Heart left ventricle (tissue), 13 donors: ENCODE results near the gene SERINC3.

ENCODE experiments used
- CTCF ChIP-seq, 12 donors: fragments of 200-600 bp; sonication (generic) in 4 of 12; IDR thresholded peaks; one replicate each; pipeline versions ENCODE4 v1.5.0 to v1.8.0; 2018 to 2022; ENCODE audit warnings: antibody characterized with exemption in 12 of 12, mild to moderate bottlenecking in 5 of 12
- POLR2A ChIP-seq, 2 donors: fragments of 450-650 bp; IDR thresholded peaks; one replicate each; pipeline ENCODE4 v1.6.1; 2017; ENCODE audit warnings: antibody characterized with exemption in 2 of 2, mild to moderate bottlenecking in 2 of 2, moderate library complexity in 2 of 2
- donor health status: ischemic (EF 13 %, LVEDD 7.1; RV severe dilation, severe dysfunction).
- donor health status: DM: no; HTN: yes; CAD: no.
- donor health status: DM: no; HTN: no; CAD: no.
- donor health status: ischemic (EF 25% LVEDD 6.9; RV normal size, moderate dysfunction).
- donor health status: ischemic (EF 25% LVEDD 5.7; RV mildly dilated, moderate dysfunction).
- donor health status: ischemic (EF 35%, LVEDD 5.7; RV mildly dilated, moderate dysfunction).
- donor health status: nonischemic (EF 11% LVEDD 7.7; RV severe dilation, severe dysfunction).
- donor health status: DM: yes; HTN: yes; CAD: no.
- donor health status: PGD.
- donor health status: ischemic (EF 29% LVEDD 5.4; RV normal size, mild dysfunction).
- donor health status: nonischemic (EF 23%, LVEDD 6.1; RV moderate dilation, normal function).

DNA sequence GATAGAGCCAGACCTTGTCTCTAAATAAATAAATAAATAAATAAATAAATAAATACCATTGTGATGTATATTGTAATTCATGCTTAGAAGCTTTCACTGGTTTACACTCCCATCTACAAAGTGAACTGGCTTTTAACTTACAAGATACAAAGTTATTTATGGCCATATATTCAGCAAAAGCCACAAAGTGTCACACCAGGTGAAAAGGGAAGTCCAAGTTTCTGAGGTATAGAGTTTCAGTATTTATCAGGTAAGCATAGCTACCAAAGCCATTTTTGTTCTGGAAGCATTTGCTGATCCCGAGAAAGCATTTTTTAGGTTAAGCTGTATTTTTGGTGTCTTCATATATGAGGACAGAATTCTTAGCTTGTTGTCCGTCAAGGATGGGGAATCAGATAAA lies 38.4 kb upstream of the SERINC3 start:
- TF ChIP-seq CTCF (IDR thresholded peaks at IDR 0.05): no peak
- TF ChIP-seq POLR2A (IDR thresholded peaks at IDR 0.05): no peak
